Measurements from ENCODE around the gene DAP. TPM values are rescaled to one million over a fixed set of nuclear protein-coding genes. Genes with fewer than 3 reads are reported as not detected.
"Not testable (repeated sequence)": the region's sequence is repeated elsewhere in the genome, so short reads cannot be mapped to it uniquely, and the experiment has no call there.

Gene DAP
- total and polyA plus RNA-seq, 2 donors (not counting 1 experiment from before 2014, with no cell fraction given) = 56.6 to 158 TPM

DNA sequence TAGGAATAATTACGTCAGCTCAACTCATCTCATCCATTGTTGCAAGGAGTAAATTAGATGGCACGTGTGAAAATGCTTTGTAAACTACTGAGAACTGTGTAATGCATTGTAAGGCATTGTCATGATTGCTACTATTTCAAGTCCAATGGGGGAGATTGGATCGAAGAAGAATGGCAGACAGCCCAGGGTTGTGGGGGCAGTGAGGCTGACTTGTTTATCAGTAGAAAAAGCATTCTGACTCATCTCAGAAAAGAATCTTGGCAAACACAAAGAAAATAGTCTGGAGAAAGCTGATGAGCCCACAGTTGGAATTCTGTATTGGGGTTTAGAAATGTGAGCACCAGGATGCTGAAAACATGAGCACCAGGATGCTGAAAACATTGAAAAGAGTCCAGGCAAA is 28.0 kb upstream of the DAP start:
- H3K36me3 ChIP-seq (ENCODE audit: control insufficient read depth, insufficient read depth, low read length) = no peaks in the 10 kb centered on the region
- no peaks in the 10 kb centered on the region for H3K79me2 ChIP-seq (ENCODE audit: control insufficient read depth, insufficient read depth, low read length)
- no peak overlapping the region for H2AFZ ChIP-seq (ENCODE audit: low read length)
- peak overlapping the region; percentile 9 for H3K27ac ChIP-seq (ENCODE audit: insufficient read depth, low read length)
- DNase-seq (ENCODE audit: low read depth in 2 of 2) = peak; percentile 88 to 95
- H3K4me3 ChIP-seq (replicated peaks in 1 of 4; ENCODE audit: control extremely low read depth in 1 of 4, insufficient read depth in 1 of 4, low read depth in 3 of 4, low read length in 4 of 4) = no peak overlapping the region
- no peak overlapping the region for H3K9ac ChIP-seq (ENCODE audit: insufficient read depth, low read length)
- H3K9me3 ChIP-seq (ENCODE audit: control insufficient read depth, insufficient read depth, low read depth, low read length) = no peaks in the 10 kb centered on the region
- no peaks in the 10 kb centered on the region for H3K27me3 ChIP-seq (ENCODE audit: control insufficient read depth, insufficient read depth, low read length)
- H3K4me1 ChIP-seq (ENCODE audit: control insufficient read depth, extremely low read depth, insufficient read depth, low read length) = peaks cover 10% of the 10 kb centered on the region
- no peak for TF ChIP-seq EZH2 (IDR thresholded peaks at IDR 0.05; ENCODE audit: low read length, missing control alignments)
- TF ChIP-seq, protein P1, sequence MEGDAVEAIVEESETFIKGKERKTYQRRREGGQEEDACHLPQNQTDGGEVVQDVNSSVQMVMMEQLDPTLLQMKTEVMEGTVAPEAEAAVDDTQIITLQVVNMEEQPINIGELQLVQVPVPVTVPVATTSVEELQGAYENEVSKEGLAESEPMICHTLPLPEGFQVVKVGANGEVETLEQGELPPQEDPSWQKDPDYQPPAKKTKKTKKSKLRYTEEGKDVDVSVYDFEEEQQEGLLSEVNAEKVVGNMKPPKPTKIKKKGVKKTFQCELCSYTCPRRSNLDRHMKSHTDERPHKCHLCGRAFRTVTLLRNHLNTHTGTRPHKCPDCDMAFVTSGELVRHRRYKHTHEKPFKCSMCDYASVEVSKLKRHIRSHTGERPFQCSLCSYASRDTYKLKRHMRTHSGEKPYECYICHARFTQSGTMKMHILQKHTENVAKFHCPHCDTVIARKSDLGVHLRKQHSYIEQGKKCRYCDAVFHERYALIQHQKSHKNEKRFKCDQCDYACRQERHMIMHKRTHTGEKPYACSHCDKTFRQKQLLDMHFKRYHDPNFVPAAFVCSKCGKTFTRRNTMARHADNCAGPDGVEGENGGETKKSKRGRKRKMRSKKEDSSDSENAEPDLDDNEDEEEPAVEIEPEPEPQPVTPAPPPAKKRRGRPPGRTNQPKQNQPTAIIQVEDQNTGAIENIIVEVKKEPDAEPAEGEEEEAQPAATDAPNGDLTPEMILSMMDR (conservative IDR thresholded peaks at IDR 0.05 in 1 of 2, IDR thresholded peaks at IDR 0.05 in 1 of 2; ENCODE audit: low read depth in 1 of 2, low read length in 2 of 2) = no peak
- H4K20me1 ChIP-seq (ENCODE audit: control insufficient read depth, extremely low read depth, insufficient read depth, low read length) = no peaks in the 10 kb centered on the region
- peak overlapping the region; percentile 42 for H3K4me2 ChIP-seq (ENCODE audit: extremely low read depth, insufficient read depth, low read length)

DNA sequence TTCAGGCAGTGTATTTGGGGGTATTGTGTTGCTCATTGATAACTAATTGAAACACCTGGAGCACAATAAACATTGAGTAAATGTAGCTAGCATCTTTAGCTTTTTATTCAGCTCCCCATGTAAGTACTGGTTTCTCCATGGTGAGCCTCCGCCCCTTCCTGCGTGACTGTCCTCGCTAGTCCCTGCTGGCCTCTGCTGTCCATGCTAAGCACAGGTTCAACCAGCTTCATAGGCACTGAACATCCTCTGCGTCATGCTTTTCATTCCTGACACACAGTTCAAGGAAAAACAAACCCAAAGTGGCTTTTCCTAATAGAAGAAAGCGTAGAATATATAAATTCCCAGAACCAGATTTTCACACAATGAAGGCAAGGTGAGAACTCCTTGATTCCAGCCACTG is 27.3 kb upstream of the DAP start:
- H3K4me3 ChIP-seq (replicated peaks in 1 of 4; ENCODE audit: control extremely low read depth in 1 of 4, insufficient read depth in 1 of 4, low read depth in 3 of 4, low read length in 4 of 4) = no peak overlapping the region
- H3K27me3 ChIP-seq (ENCODE audit: control insufficient read depth, insufficient read depth, low read length) = no peaks in the 10 kb centered on the region
- H3K9ac ChIP-seq (ENCODE audit: insufficient read depth, low read length) = no peak overlapping the region
- H4K20me1 ChIP-seq (ENCODE audit: control insufficient read depth, extremely low read depth, insufficient read depth, low read length) = no peaks in the 10 kb centered on the region
- H3K4me1 ChIP-seq (ENCODE audit: control insufficient read depth, extremely low read depth, insufficient read depth, low read length) = peaks cover 10% of the 10 kb centered on the region
- H3K9me3 ChIP-seq (ENCODE audit: control insufficient read depth, insufficient read depth, low read depth, low read length) = no peaks in the 10 kb centered on the region
- H3K27ac ChIP-seq (ENCODE audit: insufficient read depth, low read length) = no peak overlapping the region
- DNase-seq (ENCODE audit: low read depth in 2 of 2) = peak in 1 of 2 donors; percentile 4
- no peaks in the 10 kb centered on the region for H3K79me2 ChIP-seq (ENCODE audit: control insufficient read depth, insufficient read depth, low read length)
- H2AFZ ChIP-seq (ENCODE audit: low read length) = no peak overlapping the region
- H3K4me2 ChIP-seq (ENCODE audit: extremely low read depth, insufficient read depth, low read length) = no peak overlapping the region
- TF ChIP-seq, protein P1 (conservative IDR thresholded peaks at IDR 0.05 in 1 of 2, IDR thresholded peaks at IDR 0.05 in 1 of 2; ENCODE audit: low read depth in 1 of 2, low read length in 2 of 2) = no peak
- no peak for TF ChIP-seq EZH2 (IDR thresholded peaks at IDR 0.05; ENCODE audit: low read length, missing control alignments)
- H3K36me3 ChIP-seq (ENCODE audit: control insufficient read depth, insufficient read depth, low read length) = no peaks in the 10 kb centered on the region

DNA sequence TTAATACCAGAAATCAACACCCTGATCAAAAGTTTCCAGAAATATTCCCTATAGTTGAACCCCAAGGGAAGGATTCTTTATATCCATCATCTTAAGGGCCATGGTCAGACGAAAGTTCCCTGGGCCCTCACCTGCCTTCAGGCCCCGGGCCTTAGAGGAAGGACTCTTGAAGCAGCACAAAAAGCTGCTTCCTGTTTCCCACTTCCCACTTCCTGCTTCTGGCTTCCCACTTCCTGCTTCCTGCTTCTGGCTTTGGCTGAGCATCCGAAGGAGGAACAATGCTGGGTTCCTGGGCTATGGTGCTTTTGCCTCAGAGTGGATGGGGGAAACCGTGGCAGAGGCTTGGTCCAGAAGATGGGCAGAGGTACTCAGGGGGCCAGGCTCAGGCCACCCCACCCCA is 25.8 kb upstream of the DAP start:
- no peak overlapping the region for H2AFZ ChIP-seq (ENCODE audit: low read length)
- no peaks in the 10 kb centered on the region for H4K20me1 ChIP-seq (ENCODE audit: control insufficient read depth, extremely low read depth, insufficient read depth, low read length)
- H3K27ac ChIP-seq (ENCODE audit: insufficient read depth, low read length) = no peak overlapping the region
- H3K36me3 ChIP-seq (ENCODE audit: control insufficient read depth, insufficient read depth, low read length) = no peaks in the 10 kb centered on the region
- no peak overlapping the region for H3K4me2 ChIP-seq (ENCODE audit: extremely low read depth, insufficient read depth, low read length)
- no peak overlapping the region for H3K9ac ChIP-seq (ENCODE audit: insufficient read depth, low read length)
- DNase-seq (ENCODE audit: low read depth in 2 of 2) = no peak
- no peak for TF ChIP-seq EZH2 (IDR thresholded peaks at IDR 0.05; ENCODE audit: low read length, missing control alignments)
- TF ChIP-seq, protein P1 (conservative IDR thresholded peaks at IDR 0.05 in 1 of 2, IDR thresholded peaks at IDR 0.05 in 1 of 2; ENCODE audit: low read depth in 1 of 2, low read length in 2 of 2) = no peak
- H3K4me3 ChIP-seq (replicated peaks in 1 of 4; ENCODE audit: control extremely low read depth in 1 of 4, insufficient read depth in 1 of 4, low read depth in 3 of 4, low read length in 4 of 4) = no peak overlapping the region
- H3K79me2 ChIP-seq (ENCODE audit: control insufficient read depth, insufficient read depth, low read length) = no peaks in the 10 kb centered on the region
- H3K9me3 ChIP-seq (ENCODE audit: control insufficient read depth, insufficient read depth, low read depth, low read length) = no peaks in the 10 kb centered on the region
- no peaks in the 10 kb centered on the region for H3K27me3 ChIP-seq (ENCODE audit: control insufficient read depth, insufficient read depth, low read length)
- peaks cover 10% of the 10 kb centered on the region for H3K4me1 ChIP-seq (ENCODE audit: control insufficient read depth, extremely low read depth, insufficient read depth, low read length)

DNA sequence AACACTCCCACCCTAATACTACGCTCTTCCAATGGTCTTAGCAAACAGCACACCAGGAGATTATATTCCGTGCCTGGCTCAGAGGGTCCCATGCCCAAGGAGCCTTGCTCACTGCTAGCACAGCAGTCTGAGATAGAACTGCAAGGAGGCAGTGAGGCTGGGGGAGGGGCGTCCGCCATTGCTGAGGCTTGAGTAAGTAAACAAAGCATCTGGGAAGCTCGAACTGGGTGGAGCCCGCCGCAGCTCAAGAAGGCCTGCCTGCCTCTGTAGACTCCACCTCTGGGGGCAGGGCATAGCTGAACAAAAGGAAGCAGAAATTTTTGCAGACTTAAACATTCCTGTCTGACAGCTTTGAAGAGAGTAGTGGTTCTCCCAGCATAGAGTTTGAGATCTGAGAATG is 19.2 kb upstream of the DAP start:
- H3K79me2 ChIP-seq (ENCODE audit: control insufficient read depth, insufficient read depth, low read length); H3K9me3 ChIP-seq (ENCODE audit: control insufficient read depth, insufficient read depth, low read depth, low read length); DNase-seq (ENCODE audit: low read depth in 2 of 2); H3K36me3 ChIP-seq (ENCODE audit: control insufficient read depth, insufficient read depth, low read length); H3K27me3 ChIP-seq (ENCODE audit: control insufficient read depth, insufficient read depth, low read length); H3K9ac ChIP-seq (ENCODE audit: insufficient read depth, low read length); H3K4me1 ChIP-seq (ENCODE audit: control insufficient read depth, extremely low read depth, insufficient read depth, low read length); H2AFZ ChIP-seq (ENCODE audit: low read length); H3K4me2 ChIP-seq (ENCODE audit: extremely low read depth, insufficient read depth, low read length); H4K20me1 ChIP-seq (ENCODE audit: control insufficient read depth, extremely low read depth, insufficient read depth, low read length); H3K27ac ChIP-seq (ENCODE audit: insufficient read depth, low read length); H3K4me3 ChIP-seq (replicated peaks in 1 of 4; ENCODE audit: control extremely low read depth in 1 of 4, insufficient read depth in 1 of 4, low read depth in 3 of 4, low read length in 4 of 4): not testable (repeated sequence)

All from fibroblast of lung (primary cell).